Measurements from ENCODE around the gene TMEM94. TPM values are rescaled to one million over a fixed set of nuclear protein-coding genes. Genes with fewer than 3 reads are reported as not detected.

TMEM94 gene
- total and polyA plus RNA-seq, 2 of the 4 experiments (the other 2 are of a cell fraction) = 8.4 to 64.7 TPM

DNA sequence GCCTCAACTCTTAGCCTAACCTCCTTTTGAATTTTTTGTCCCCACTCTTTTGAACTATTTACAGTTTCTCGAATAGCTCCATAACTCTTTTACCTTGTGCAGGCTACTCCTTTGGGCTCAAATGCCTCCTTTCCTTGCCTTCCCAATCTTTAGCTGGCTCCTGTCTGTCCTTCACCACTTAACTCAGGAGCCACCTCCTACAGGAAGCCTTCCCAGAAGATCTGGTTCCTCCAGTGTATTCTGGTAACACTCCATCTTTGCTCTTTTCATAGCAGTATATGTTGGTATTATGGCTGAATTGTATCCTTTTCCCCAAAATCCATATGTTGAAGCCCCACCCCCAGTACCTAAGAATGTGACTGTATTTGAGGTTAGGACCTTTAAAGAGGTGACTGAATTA, 41.9 kb upstream of the TMEM94 start (continued):
- TF ChIP-seq MAFK (IDR thresholded peaks at IDR 0.05; ENCODE audit: low read depth, low read length) (no peak), FOS (IDR thresholded peaks at IDR 0.05; ENCODE audit: low read depth, low read length) (no peak), MAZ (IDR thresholded peaks at IDR 0.05; ENCODE audit: borderline replicate concordance, low read depth, low read length) (no peak), POLR2A (IDR thresholded peaks at IDR 0.05; ENCODE audit: low read depth, low read length) (no peak), CEBPB (IDR thresholded peaks at IDR 0.05; ENCODE audit: low read depth, low read length) (no peak), RCOR1 (IDR thresholded peaks at IDR 0.05; ENCODE audit: insufficient replicate concordance, low read length) (no peak), NFE2L2 (IDR thresholded peaks at IDR 0.05; ENCODE audit: low read depth, low read length) (no peak), MXI1 (IDR thresholded peaks at IDR 0.05; ENCODE audit: borderline replicate concordance, low read depth, low read length) (no peak)

DNA sequence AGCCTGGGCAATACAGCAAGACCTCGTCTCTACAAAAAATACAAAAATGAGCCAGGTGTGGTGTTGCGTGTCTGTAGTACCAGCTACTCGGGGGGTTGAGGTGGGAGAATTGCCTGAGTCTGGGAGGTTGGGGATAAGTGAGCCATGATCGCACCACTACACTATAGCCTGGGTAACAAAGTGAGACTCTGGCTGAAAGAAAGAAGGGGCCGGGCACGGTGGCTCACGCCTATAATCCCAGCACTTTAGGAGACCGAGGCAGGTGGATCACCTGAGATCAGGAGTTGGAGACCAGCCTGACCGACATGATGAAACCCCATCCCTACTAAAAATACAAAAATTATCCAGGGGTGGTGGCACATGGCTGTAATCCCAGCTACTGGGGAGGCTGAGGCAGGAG, 40.4 kb upstream of the TMEM94 start:
- Histone ChIP-seq H3K56ac (ENCODE audit: extremely low read depth, insufficient read depth, low read length) (no peak overlapping the region), H4K20me1 (ENCODE audit: insufficient read depth, low read length) (no peaks in the 10 kb centered on the region), H3K4me1 (ENCODE audit: control insufficient read depth, insufficient read depth, low read length) (no peaks in the 10 kb centered on the region), H2BK20ac (ENCODE audit: low read depth, low read length) (no peak overlapping the region), H3K18ac (ENCODE audit: low read depth, low read length) (no peak overlapping the region), H3K36me3 (ENCODE audit: control insufficient read depth, insufficient read depth, low read length) (no peaks in the 10 kb centered on the region), H3K79me1 (ENCODE audit: low read depth in 1 of 2, low read length in 2 of 2) (no peaks in the 10 kb centered on the region), H2AK9ac (replicated peaks; ENCODE audit: low read depth, low read length, poor library complexity) (no peak overlapping the region), H3K23ac (ENCODE audit: low read depth, low read length) (no peak overlapping the region), H3K9ac (ENCODE audit: low read depth, low read length) (no peak overlapping the region), H3K27ac (ENCODE audit: insufficient read depth, low read length) (no peak overlapping the region), H3K4me2 (ENCODE audit: low read depth, low read length) (no peak overlapping the region), H3K9me3 (ENCODE audit: control insufficient read depth, insufficient read depth, low read length) (no peaks in the 10 kb centered on the region), H2BK5ac (ENCODE audit: low read depth, low read length, poor library complexity, severe bottlenecking) (no peak overlapping the region), H3K27me3 (ENCODE audit: control insufficient read depth, insufficient read depth, low read length) (peaks cover 7% of the 10 kb centered on the region), H2AK5ac (ENCODE audit: low read depth, low read length) (no peak overlapping the region), H4K5ac (ENCODE audit: low read depth, low read length) (no peak overlapping the region), H3K4ac (ENCODE audit: low read depth, low read length) (no peak overlapping the region), H4K91ac (ENCODE audit: insufficient read depth, low read depth, low read length) (no peak overlapping the region), H2AFZ (replicated peaks; ENCODE audit: low read length, poor library complexity) (no peak overlapping the region), H3K14ac (replicated peaks; ENCODE audit: low read depth, low read length) (no peak overlapping the region), H3K4me3 (ENCODE audit: insufficient read depth, low read depth, low read length) (no peak overlapping the region), H3K9me1 (ENCODE audit: insufficient read depth, low read length) (no peaks in the 10 kb centered on the region), H2BK15ac (ENCODE audit: low read depth, low read length) (no peak overlapping the region), H4K8ac (ENCODE audit: low read depth in 2 of 2, low read length in 2 of 2) (no peak overlapping the region), H2BK120ac (ENCODE audit: low read depth, low read length) (no peak overlapping the region)
- BruUV-seq (replicated peaks) = no TSS peak
- POLR2A ChIA-PET (ENCODE audit: unreplicated experiment) = no interaction called here
- ATAC-seq (ENCODE audit: low read depth) (no peak), DNase-seq (no peak)
- intact Hi-C loops (cut with micrococcal nuclease) = no loop called here
- CTCF ChIA-PET = no interaction called here
- dilution Hi-C loops (cut with HindIII; ENCODE audit: low sequenced_read_pairs, unreplicated experiment) = no loop called here
- no CpG with 5 or more reads among the region's 9 CpGs for WGBS, 2 experiments (ENCODE audit: extremely low coverage in 2 of 2, insufficient read length in 1 of 2)
- in situ Hi-C loops (cut with MboI; ENCODE audit: low sequenced_read_pairs) = loop anchor here (25.0 kb wide), 1 partner anchor 354 kb away; no protein-coding TSS in a partner anchor
- TF ChIP-seq MXI1 (IDR thresholded peaks at IDR 0.05; ENCODE audit: borderline replicate concordance, low read depth, low read length) (no peak), SMC3 (IDR thresholded peaks at IDR 0.05; ENCODE audit: low read depth, low read length) (no peak)

Measured in IMR-90 (cell line).